PFSK-1 (cell line): ENCODE results near the gene WDR1.

ENCODE experiments used
- FOXP2 ChIP-seq: optimal IDR thresholded peaks from 2 replicates; pipeline ENCODE3; 2011; ENCODE audit warnings: borderline replicate concordance, control low read depth, inconsistent platforms; ENCODE audit not compliant: insufficient read depth; ENCODE audit errors: extremely low read length, extremely low read depth
- POLR2AphosphoS5 ChIP-seq: IDR thresholded peaks from 2 replicates; pipeline ENCODE4 v1.6.1; 2012; ENCODE audit warnings: low read depth, mild to moderate bottlenecking, control low read depth, low read length, moderate library complexity
- SIN3A ChIP-seq: IDR thresholded peaks from 2 replicates; pipeline ENCODE4 v1.6.1; 2012; ENCODE audit warnings: mild to moderate bottlenecking, low read length, moderate library complexity, borderline replicate concordance; ENCODE audit not compliant: insufficient read depth
- TAF1 ChIP-seq: IDR thresholded peaks from 2 replicates; pipeline ENCODE4 v1.6.1; 2012; ENCODE audit warnings: low read length, control low read depth, borderline replicate concordance; ENCODE audit not compliant: insufficient read depth
- TF ChIP-seq, protein P1 (sequence below), 2 experiments: IDR thresholded peaks; 2 replicates each; pipeline versions ENCODE4 v1.6.1 to v1.8.0; 2011 to 2012; ENCODE audit warnings: low read depth in 2 of 2, low read length in 2 of 2, control low read depth in 1 of 2, inconsistent platforms in 1 of 2, mild to moderate bottlenecking in 1 of 2, moderate library complexity in 1 of 2; ENCODE audit not compliant: insufficient read depth in 1 of 2

The WDR1 gene

DNA sequence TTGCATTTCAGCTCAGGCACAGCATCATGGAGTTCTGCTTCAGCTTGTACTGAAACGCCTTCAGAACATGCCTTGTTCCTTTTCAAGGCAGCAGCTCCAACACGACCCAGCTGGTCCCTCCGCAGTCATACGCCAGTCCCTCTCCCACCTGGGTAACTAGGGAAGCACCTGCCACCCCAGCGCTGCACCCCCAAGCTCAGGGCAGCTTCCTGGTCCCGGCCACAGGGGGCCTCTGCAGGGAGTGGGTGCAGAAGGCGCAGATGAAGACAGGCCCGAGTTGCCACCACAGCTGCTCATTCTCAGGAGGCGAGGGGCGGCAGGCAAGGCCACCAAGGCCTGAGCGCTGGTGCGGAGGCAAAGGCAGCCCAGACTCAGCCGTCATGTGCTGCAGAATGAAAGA lies 21.8 kb downstream of the WDR1 start:
- no peak for TF ChIP-seq SIN3A
- TF ChIP-seq TAF1: no peak
- no peak for TF ChIP-seq POLR2AphosphoS5
- no peak for TF ChIP-seq FOXP2
- TF ChIP-seq, protein P1, sequence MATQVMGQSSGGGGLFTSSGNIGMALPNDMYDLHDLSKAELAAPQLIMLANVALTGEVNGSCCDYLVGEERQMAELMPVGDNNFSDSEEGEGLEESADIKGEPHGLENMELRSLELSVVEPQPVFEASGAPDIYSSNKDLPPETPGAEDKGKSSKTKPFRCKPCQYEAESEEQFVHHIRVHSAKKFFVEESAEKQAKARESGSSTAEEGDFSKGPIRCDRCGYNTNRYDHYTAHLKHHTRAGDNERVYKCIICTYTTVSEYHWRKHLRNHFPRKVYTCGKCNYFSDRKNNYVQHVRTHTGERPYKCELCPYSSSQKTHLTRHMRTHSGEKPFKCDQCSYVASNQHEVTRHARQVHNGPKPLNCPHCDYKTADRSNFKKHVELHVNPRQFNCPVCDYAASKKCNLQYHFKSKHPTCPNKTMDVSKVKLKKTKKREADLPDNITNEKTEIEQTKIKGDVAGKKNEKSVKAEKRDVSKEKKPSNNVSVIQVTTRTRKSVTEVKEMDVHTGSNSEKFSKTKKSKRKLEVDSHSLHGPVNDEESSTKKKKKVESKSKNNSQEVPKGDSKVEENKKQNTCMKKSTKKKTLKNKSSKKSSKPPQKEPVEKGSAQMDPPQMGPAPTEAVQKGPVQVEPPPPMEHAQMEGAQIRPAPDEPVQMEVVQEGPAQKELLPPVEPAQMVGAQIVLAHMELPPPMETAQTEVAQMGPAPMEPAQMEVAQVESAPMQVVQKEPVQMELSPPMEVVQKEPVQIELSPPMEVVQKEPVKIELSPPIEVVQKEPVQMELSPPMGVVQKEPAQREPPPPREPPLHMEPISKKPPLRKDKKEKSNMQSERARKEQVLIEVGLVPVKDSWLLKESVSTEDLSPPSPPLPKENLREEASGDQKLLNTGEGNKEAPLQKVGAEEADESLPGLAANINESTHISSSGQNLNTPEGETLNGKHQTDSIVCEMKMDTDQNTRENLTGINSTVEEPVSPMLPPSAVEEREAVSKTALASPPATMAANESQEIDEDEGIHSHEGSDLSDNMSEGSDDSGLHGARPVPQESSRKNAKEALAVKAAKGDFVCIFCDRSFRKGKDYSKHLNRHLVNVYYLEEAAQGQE (IDR thresholded peaks at IDR 0.05; ENCODE audit: insufficient read depth in 1 of 2, low read depth in 2 of 2, low read length in 2 of 2): no peak

GRCh38 chr4:10093801-10094552 lies 22.6 kb downstream of the WDR1 start:
- TF ChIP-seq SIN3A (no peak), FOXP2 (no peak), TAF1 (no peak), POLR2AphosphoS5 (no peak)
- TF ChIP-seq, protein P1 (IDR thresholded peaks at IDR 0.05; ENCODE audit: insufficient read depth in 1 of 2, low read depth in 2 of 2, low read length in 2 of 2): no peak

- TF ChIP-seq FOXP2 (no peak), TAF1 (no peak), POLR2AphosphoS5 (no peak), SIN3A (no peak)
- TF ChIP-seq, protein P1 (IDR thresholded peaks at IDR 0.05; ENCODE audit: insufficient read depth in 1 of 2, low read depth in 2 of 2, low read length in 2 of 2): no peak
These were observed 23.4 kb downstream of the WDR1 start for GRCh38 chr4:10093271-10093621.

GRCh38 chr4:10092481-10093270 lies 23.9 kb downstream of the WDR1 start:
- no peak for TF ChIP-seq TAF1
- TF ChIP-seq, protein P1 (IDR thresholded peaks at IDR 0.05; ENCODE audit: insufficient read depth in 1 of 2, low read depth in 2 of 2, low read length in 2 of 2): no peak
- TF ChIP-seq SIN3A: no peak
- TF ChIP-seq FOXP2: no peak
- TF ChIP-seq POLR2AphosphoS5: no peak
